ES-I3 (cell line): ENCODE results near the gene MPND.

Experiments used
- H3K36me3 ChIP-seq: 2 replicates; pipeline ENCODE4 v1.6.1; 2013; ENCODE audit warnings: mild to moderate bottlenecking, low read length, control low read depth, moderate library complexity; ENCODE audit not compliant: insufficient read depth
- H3K4me1 ChIP-seq: 2 replicates; pipeline ENCODE4 v1.6.1; 2013; ENCODE audit warnings: mild to moderate bottlenecking, control low read depth, low read length; ENCODE audit not compliant: insufficient read depth
- H3K9ac ChIP-seq: 2 replicates; pipeline ENCODE4 v1.6.1; 2013; ENCODE audit warnings: low read depth, mild to moderate bottlenecking, low read length, moderate library complexity
- H3K9me3 ChIP-seq: 2 replicates; pipeline ENCODE4 v1.6.1; 2013; ENCODE audit warnings: mild to moderate bottlenecking, low read length, moderate library complexity; ENCODE audit not compliant: control insufficient read depth, insufficient read depth

MPND gene

GRCh38 chr19:4362831-4363545, 19.6 kb downstream of the MPND start:
- Histone ChIP-seq H3K4me1 (peaks cover under 1% of the 10 kb centered on the region; the same call in 1 of the 2 replicates), H3K9ac (no peak overlapping the region), H3K36me3 (peaks cover 7% of the 10 kb centered on the region; the same call in 1 of the 2 replicates), H3K9me3 (no peaks in the 10 kb centered on the region)

- Histone ChIP-seq H3K9me3 (no peaks in the 10 kb centered on the region), H3K4me1 (peaks cover 6% of the 10 kb centered on the region; the same call in 1 of the 2 replicates), H3K9ac (no peak overlapping the region), H3K36me3 (peaks cover 7% of the 10 kb centered on the region; the same call in 1 of the 2 replicates)
These were observed 20.4 kb downstream of the MPND start for GRCh38 chr19:4363571-4364304.

GRCh38 chr19:4365341-4365740, 22.0 kb downstream of the MPND start:
- no peak overlapping the region for H3K9ac ChIP-seq
- H3K36me3 ChIP-seq, result peaks cover 7% of the 10 kb centered on the region; the same call in 1 of the 2 replicates
- H3K4me1 ChIP-seq, result peaks cover 15% of the 10 kb centered on the region; the same call in 1 of the 2 replicates
- H3K9me3 ChIP-seq, result no peaks in the 10 kb centered on the region

GRCh38 chr19:4365791-4366665, 22.7 kb downstream of the MPND start:
- Histone ChIP-seq H3K9ac (no peak overlapping the region), H3K36me3 (peaks cover 7% of the 10 kb centered on the region; the same call in 1 of the 2 replicates), H3K9me3 (no peaks in the 10 kb centered on the region), H3K4me1 (peaks cover 15% of the 10 kb centered on the region; the same call in 1 of the 2 replicates)

- Histone ChIP-seq H3K9me3 (no peaks in the 10 kb centered on the region), H3K9ac (no peak overlapping the region), H3K36me3 (peaks cover 7% of the 10 kb centered on the region; the same call in 1 of the 2 replicates), H3K4me1 (peaks cover 15% of the 10 kb centered on the region; the same call in 1 of the 2 replicates)
These were observed 23.4 kb downstream of the MPND start for GRCh38 chr19:4366666-4367335.

GRCh38 chr19:4367336-4367723, 24.0 kb downstream of the MPND start:
- H3K36me3 ChIP-seq, result peaks cover 7% of the 10 kb centered on the region; the same call in 1 of the 2 replicates
- peaks cover 15% of the 10 kb centered on the region; the same call in 1 of the 2 replicates for H3K4me1 ChIP-seq
- no peak overlapping the region; the same call in 1 of the 2 replicates for H3K9ac ChIP-seq
- no peaks in the 10 kb centered on the region for H3K9me3 ChIP-seq

GRCh38 chr19:4367781-4368127, 24.4 kb downstream of the MPND start:
- H3K36me3 ChIP-seq, result peaks cover 7% of the 10 kb centered on the region; the same call in 1 of the 2 replicates
- H3K9ac ChIP-seq, result no peak overlapping the region
- no peaks in the 10 kb centered on the region for H3K9me3 ChIP-seq
- H3K4me1 ChIP-seq, result peaks cover 15% of the 10 kb centered on the region; the same call in 1 of the 2 replicates

GRCh38 chr19:4368128-4368820, 24.9 kb downstream of the MPND start:
- Histone ChIP-seq H3K4me1 (peaks cover 15% of the 10 kb centered on the region; the same call in 1 of the 2 replicates), H3K9ac (no peak overlapping the region), H3K9me3 (no peaks in the 10 kb centered on the region), H3K36me3 (peaks cover 7% of the 10 kb centered on the region; the same call in 1 of the 2 replicates)

- H3K9me3 ChIP-seq, result no peaks in the 10 kb centered on the region
- H3K9ac ChIP-seq, result no peak overlapping the region
- H3K4me1 ChIP-seq, result peaks cover 21% of the 10 kb centered on the region
- peaks cover 7% of the 10 kb centered on the region; the same call in 1 of the 2 replicates for H3K36me3 ChIP-seq
These were observed 25.9 kb downstream of the MPND start for GRCh38 chr19:4369109-4369887.

GRCh38 chr19:4369888-4370260, 26.5 kb downstream of the MPND start:
- Histone ChIP-seq H3K36me3 (peaks cover 7% of the 10 kb centered on the region; the same call in 1 of the 2 replicates), H3K9me3 (no peaks in the 10 kb centered on the region), H3K9ac (no peak overlapping the region), H3K4me1 (peaks cover 26% of the 10 kb centered on the region)

- Histone ChIP-seq H3K36me3 (peaks cover 5% of the 10 kb centered on the region; the same call in 1 of the 2 replicates), H3K9me3 (no peaks in the 10 kb centered on the region), H3K9ac (no peak overlapping the region), H3K4me1 (peaks cover 33% of the 10 kb centered on the region)
These were observed 27.2 kb downstream of the MPND start for GRCh38 chr19:4370418-4371041.
